MM.1S (cell line): ENCODE data around the gene QSER1.
"Not testable (repeated sequence)": the region's sequence is repeated elsewhere in the genome, so short reads cannot be mapped to it uniquely, and the experiment has no call there.

Experiments used
- DNase-seq: peaks from one replicate; pipeline ENCODE4 v3.0.0-alpha.2; 2015
- H2AFZ ChIP-seq: fragments of 300-600 bp; sonication (generic); 2 replicates; pipeline ENCODE4 v1.6.0; 2016; ENCODE audit warnings: antibody characterized with exemption, low read length
- H3F3A ChIP-seq: fragments of 300-600 bp; sonication (generic); 2 replicates; pipeline ENCODE4 v1.6.1; 2016; ENCODE audit warnings: mild to moderate bottlenecking, antibody characterized with exemption, low read length, moderate library complexity, mixed read lengths; ENCODE audit not compliant: insufficient read depth
- H3K27ac ChIP-seq: fragments of 300-600 bp; sonication (generic); 2 replicates; pipeline ENCODE4 v1.5.1; 2016; ENCODE audit warnings: mild to moderate bottlenecking, low read length
- H3K27me3 ChIP-seq: fragments of 300-600 bp; sonication (generic); replicated peaks from 2 replicates; pipeline ENCODE4 v1.6.0; 2016; ENCODE audit warnings: low read length; ENCODE audit not compliant: insufficient read depth
- H3K36me3 ChIP-seq: fragments of 300-600 bp; sonication (generic); replicated peaks from 2 replicates; pipeline ENCODE4 v1.6.1; 2016; ENCODE audit warnings: mild to moderate bottlenecking, low read length, mixed read lengths; ENCODE audit not compliant: insufficient read depth
- H3K4me1 ChIP-seq: fragments of 300-600 bp; sonication (generic); 2 replicates; pipeline ENCODE4 v1.6.1; 2016; ENCODE audit warnings: low read length, mixed read lengths
- H3K4me2 ChIP-seq: fragments of 300-600 bp; sonication (generic); 2 replicates; pipeline ENCODE4 v1.6.0; 2016; ENCODE audit warnings: low read depth, low read length
- H3K4me3 ChIP-seq: fragments of 300-600 bp; sonication (generic); 2 replicates; pipeline ENCODE4 v1.5.1; 2016; ENCODE audit warnings: low read length, mixed read lengths
- H3K79me2 ChIP-seq: fragments of 300-600 bp; sonication (generic); 2 replicates; pipeline ENCODE4 v1.6.1; 2016; ENCODE audit warnings: mixed run types, low read length, mixed read lengths
- H3K9ac ChIP-seq: fragments of 300-600 bp; sonication (generic); 2 replicates; pipeline ENCODE4 v1.6.1; 2016; ENCODE audit warnings: low read length, mixed read lengths
- H3K9me2 ChIP-seq: fragments of 300-600 bp; sonication (generic); replicated peaks from 2 replicates; pipeline ENCODE4 v1.6.1; 2016; ENCODE audit warnings: mild to moderate bottlenecking, low read length, mixed read lengths; ENCODE audit not compliant: insufficient read depth
- H3K9me3 ChIP-seq: fragments of 300-600 bp; sonication (generic); replicated peaks from 2 replicates; pipeline ENCODE4 v1.6.1; 2016; ENCODE audit warnings: mild to moderate bottlenecking, low read length, mixed read lengths; ENCODE audit not compliant: insufficient read depth
- H4K20me1 ChIP-seq: fragments of 300-600 bp; sonication (generic); 2 replicates; pipeline ENCODE4 v1.6.1; 2016; ENCODE audit warnings: mild to moderate bottlenecking, low read length, moderate library complexity, mixed read lengths; ENCODE audit not compliant: insufficient read depth
- EZH2 ChIP-seq: fragments of 300-600 bp; sonication (generic); optimal IDR thresholded peaks from 2 replicates; pipeline ENCODE3; 2017; ENCODE audit warnings: low read depth, mild to moderate bottlenecking, antibody characterized with exemption, low read length, mixed read lengths
- EZH2phosphoT487 ChIP-seq: fragments of 300-600 bp; sonication (generic); IDR thresholded peaks from 2 replicates; pipeline ENCODE4 v1.6.1; 2018; ENCODE audit warnings: antibody characterized with exemption, low read length
- TF ChIP-seq, protein P1 (sequence below): fragments of 300-600 bp; sonication (generic); IDR thresholded peaks from 2 replicates; pipeline ENCODE4 v1.5.1; 2016; ENCODE audit warnings: antibody characterized with exemption, low read length, mixed read lengths

The QSER1 gene

DNA sequence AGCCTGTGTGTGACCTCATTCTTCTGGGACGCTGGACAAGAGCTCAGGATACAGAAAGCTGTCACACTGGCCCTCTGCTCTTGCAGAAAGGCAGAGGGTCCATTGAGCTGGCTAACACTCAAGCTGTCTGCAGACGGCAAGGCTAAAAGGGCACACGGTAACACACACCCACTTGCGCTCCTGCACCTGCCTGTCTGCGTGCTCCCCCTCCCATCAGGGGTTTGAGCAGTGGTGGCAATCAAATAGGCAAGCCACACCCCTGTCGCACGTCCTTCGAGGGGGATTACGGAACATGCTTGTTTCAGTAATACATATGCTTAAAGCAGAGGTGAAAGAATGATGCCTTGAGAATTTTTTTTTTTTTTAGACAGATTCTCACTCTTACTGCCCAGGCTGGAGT is 7.1 kb upstream of the QSER1 start:
- no peaks in the 10 kb centered on the region for H3F3A ChIP-seq
- H3K4me2 ChIP-seq: no peak overlapping the region
- no peaks in the 10 kb centered on the region for H3K9me2 ChIP-seq

DNA sequence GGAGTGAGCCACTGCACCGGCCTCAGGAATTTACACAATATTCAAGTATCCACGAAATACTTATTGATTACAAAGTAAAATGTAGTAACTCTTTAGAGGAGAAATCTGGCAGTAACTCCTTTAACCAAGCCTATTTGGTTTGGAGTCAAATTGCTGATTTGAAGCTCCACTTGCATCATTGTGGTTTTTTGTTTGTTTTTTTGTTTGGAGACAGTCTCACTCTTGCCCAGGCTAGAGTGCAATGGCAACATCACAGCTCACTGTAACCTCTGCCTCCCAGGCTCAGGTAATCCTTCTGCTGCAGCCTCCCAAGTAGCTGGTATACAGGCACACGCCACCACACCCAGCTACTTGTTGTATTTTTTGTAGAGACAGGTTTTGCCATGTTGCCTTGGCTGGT is 6.4 kb upstream of the QSER1 start:
- Histone ChIP-seq H4K20me1 (no peaks in the 10 kb centered on the region), H3K4me1 (no peaks in the 10 kb centered on the region), H3K4me3 (no peak overlapping the region), H3F3A (no peaks in the 10 kb centered on the region), H3K36me3 (no peaks in the 10 kb centered on the region), H3K9me3 (no peaks in the 10 kb centered on the region), H3K9ac (no peak overlapping the region), H3K27me3 (no peaks in the 10 kb centered on the region), H3K9me2 (no peaks in the 10 kb centered on the region), H3K27ac (no peak overlapping the region), H2AFZ (no peak overlapping the region), H3K4me2 (no peak overlapping the region), H3K79me2 (no peaks in the 10 kb centered on the region)
- no peak for TF ChIP-seq EZH2phosphoT487
- TF ChIP-seq, protein P1, sequence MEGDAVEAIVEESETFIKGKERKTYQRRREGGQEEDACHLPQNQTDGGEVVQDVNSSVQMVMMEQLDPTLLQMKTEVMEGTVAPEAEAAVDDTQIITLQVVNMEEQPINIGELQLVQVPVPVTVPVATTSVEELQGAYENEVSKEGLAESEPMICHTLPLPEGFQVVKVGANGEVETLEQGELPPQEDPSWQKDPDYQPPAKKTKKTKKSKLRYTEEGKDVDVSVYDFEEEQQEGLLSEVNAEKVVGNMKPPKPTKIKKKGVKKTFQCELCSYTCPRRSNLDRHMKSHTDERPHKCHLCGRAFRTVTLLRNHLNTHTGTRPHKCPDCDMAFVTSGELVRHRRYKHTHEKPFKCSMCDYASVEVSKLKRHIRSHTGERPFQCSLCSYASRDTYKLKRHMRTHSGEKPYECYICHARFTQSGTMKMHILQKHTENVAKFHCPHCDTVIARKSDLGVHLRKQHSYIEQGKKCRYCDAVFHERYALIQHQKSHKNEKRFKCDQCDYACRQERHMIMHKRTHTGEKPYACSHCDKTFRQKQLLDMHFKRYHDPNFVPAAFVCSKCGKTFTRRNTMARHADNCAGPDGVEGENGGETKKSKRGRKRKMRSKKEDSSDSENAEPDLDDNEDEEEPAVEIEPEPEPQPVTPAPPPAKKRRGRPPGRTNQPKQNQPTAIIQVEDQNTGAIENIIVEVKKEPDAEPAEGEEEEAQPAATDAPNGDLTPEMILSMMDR: no peak
- TF ChIP-seq EZH2: no peak
- no peak for DNase-seq

More for the DNA sequence above, 7.1 kb upstream of the QSER1 start:
- no peak overlapping the region for H3K9ac ChIP-seq
- H3K27ac ChIP-seq: no peak overlapping the region
- H3K4me1 ChIP-seq: no peaks in the 10 kb centered on the region
- no peaks in the 10 kb centered on the region for H3K79me2 ChIP-seq
- DNase-seq: no peak
- no peak overlapping the region for H3K4me3 ChIP-seq
- no peaks in the 10 kb centered on the region for H3K27me3 ChIP-seq
- no peak overlapping the region for H2AFZ ChIP-seq
- no peaks in the 10 kb centered on the region for H3K36me3 ChIP-seq
- no peaks in the 10 kb centered on the region for H3K9me3 ChIP-seq
- TF ChIP-seq, protein P1: no peak
- TF ChIP-seq EZH2 (no peak), EZH2phosphoT487 (no peak)
- no peaks in the 10 kb centered on the region for H4K20me1 ChIP-seq

DNA sequence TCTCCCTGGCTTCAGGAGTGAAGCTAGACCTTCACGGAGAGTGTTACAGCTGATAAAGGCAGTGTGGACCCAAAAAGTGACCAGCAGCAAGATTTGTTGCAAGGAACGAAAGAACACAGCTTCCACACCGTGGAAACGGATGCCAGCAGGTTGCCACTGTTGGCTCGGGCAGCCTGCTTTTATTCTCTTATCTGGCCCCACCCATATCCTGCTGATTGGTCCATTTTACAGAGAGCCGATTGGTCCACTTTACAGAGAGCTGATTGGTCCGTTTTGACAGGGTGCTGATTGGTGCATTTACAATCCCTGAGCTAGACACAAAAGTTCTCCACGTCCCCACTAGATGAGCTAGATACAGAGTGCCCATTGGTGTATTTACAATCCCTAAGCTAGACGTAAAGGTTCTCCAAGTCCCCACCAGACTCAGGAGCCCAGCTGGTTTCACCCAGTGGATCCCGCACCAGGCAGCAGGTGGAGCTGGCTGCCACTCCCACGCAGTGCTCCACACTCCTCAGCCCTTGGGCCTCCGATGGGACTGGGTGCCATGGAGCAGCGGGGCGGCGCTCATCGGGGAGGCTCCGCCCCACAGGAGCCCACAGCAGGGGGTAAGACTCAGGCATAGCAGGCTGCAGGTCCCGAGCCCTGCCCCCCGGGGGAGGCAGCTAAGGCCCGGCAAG is 4.8 kb upstream of the QSER1 start:
- not testable (repeated sequence) for DNase-seq, H3K79me2 ChIP-seq, H3K27ac ChIP-seq, H3K4me2 ChIP-seq, H3K36me3 ChIP-seq, H4K20me1 ChIP-seq, H2AFZ ChIP-seq, H3K4me1 ChIP-seq, H3K9me2 ChIP-seq, H3K9ac ChIP-seq, H3K27me3 ChIP-seq, H3F3A ChIP-seq, H3K4me3 ChIP-seq, H3K9me3 ChIP-seq

DNA sequence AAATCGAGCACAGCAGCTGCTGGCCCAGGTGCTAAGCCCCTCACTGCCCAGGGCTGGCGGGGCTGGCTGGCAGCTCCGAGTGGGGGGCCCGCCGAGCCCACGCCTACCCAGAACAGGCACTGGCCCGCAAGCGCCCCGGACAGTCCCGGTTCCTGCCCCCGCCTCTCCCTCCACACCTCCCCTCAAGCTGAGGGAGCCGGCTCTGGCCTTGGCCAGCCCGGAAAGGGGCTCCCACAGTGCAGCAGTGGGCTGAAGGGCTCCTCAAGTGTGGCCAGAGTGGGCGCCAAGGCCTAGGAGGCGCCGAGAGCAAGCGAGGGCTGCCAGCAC is 4.3 kb upstream of the QSER1 start:
- H3K27me3 ChIP-seq, H3K27ac ChIP-seq, H2AFZ ChIP-seq, H3K4me3 ChIP-seq, H3K9me2 ChIP-seq, H3K36me3 ChIP-seq, H3K4me2 ChIP-seq, H3K4me1 ChIP-seq, H3K9me3 ChIP-seq, H3K9ac ChIP-seq, H4K20me1 ChIP-seq, DNase-seq, H3F3A ChIP-seq, H3K79me2 ChIP-seq: not testable (repeated sequence)
